NOMO-1 (cell line): ENCODE data around the gene CLEC9A.

Source experiments
- DNase-seq, 2 experiments: peaks; one replicate each; lab custom pipeline; 2025; ENCODE audit not compliant: unreplicated experiment in 2 of 2; lab: John Stamatoyannopoulos, UW

CLEC9A gene

DNA sequence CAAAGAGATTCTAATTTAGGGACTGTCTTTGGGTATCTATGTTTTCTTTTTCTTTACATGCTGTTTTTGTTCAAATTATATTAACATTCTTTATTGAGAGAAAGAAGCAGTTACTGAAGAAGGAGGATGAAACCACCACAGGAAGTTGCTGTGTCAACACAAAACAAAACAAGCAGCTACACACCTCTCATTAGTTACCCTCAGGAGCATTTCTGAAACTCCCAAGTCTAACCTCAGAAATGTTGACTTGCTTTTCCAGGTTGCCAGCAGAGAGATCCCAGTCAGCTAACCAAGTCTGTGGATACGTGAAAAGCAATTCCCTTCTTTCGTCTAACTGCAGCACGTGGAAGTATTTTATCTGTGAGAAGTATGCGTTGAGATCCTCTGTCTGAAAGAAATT is 34.8 kb downstream of the CLEC9A start:
- DNase-seq = no peak

DNA sequence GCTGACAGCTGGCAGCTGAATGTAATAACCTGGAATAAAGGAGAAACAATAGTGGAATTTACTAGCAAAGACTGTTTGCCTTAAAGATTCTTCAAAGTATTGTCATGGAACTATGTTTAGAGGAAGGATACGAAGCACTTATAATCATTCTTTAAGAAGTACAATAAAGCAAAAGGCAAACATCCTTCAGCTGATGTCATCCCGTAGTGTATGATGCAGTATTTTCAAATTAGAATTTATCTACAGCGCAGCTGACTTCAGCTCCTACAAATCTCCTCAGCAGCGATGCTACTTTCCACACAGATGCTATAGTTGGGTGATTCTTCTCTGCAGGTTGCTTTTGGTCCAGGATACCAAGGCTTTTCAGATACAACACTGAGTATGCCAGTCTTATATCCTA is 36.8 kb downstream of the CLEC9A start:
- DNase-seq = no peak

DNA sequence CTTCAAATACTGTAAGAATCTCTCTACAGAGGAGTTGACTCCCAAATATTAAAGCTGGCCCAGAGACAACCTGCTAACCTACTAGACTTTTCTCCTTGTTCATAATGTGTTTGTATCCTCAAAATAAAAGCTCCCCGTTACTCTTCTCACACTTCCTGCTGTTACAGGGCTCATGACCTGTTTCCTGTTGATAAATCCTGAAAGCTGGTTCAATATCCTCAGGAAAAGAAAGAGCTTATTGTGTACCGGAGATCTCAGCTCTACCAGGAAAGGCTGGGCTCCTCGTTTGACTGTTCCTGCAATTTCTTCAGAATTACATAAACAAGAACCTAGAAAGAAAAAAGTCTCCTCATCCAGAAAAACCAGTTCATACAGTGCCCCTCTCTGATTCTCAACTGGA is 37.5 kb downstream of the CLEC9A start:
- peak in 1 of 2 experiments; percentile 10 for DNase-seq

DNA sequence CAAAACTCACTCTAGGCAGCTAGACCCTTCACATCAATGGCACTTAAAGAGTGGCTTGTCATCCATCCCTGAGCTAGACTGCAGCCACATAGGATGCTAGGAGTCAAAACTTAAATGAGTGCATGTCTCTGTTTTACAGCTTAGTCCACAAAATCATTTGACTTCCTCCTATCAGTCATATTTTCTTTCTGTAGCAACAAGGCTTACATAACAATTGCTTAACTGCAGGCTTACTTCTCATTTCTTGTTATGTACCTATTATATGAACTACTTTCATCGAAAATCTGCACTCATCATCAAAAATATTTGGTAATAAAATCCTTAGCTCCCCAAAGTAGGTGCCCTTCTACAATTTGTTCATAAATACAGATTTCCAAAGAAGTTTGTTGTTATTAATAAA is 38.2 kb downstream of the CLEC9A start:
- peak; percentile 61 to 96 for DNase-seq

DNA sequence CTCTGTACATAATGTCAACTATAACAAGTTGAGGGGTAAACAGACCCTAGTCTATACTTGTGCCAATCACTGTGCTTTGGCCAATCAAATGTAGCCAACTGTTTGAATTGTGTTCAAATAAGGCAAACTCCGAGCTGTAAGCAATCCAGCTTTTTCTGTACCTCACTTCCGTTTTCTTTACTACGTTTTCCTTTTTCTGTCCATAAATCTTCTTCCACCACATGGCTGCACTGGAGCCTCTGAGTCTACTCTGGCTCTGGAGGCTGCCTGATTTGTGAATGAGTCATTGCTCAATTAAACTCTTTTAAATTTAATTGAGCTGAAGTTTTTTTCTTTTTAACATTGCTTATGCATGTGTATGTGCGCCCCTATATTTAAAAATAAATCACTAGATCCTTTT is 38.6 kb downstream of the CLEC9A start:
- peak; percentile 80 to 96 for DNase-seq

DNA sequence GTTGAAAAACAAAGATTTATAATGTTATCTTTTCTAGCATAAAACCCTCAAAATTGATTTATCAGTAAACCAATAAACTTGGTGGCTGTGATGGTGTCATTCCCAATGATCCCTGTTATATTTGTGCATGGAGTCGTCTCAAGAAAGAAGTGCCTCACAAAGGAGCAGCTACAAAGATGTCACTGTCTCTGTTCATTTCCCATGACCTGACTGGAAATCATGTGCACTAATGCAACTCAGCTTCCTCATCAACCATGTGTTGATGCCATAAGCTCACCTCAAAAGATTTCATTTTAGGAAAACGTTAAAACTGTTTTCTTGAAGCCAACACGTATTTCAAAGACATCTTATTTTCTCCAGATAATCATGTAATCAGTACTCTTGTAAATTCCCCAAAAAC is 39.5 kb downstream of the CLEC9A start:
- no peak for DNase-seq

DNA sequence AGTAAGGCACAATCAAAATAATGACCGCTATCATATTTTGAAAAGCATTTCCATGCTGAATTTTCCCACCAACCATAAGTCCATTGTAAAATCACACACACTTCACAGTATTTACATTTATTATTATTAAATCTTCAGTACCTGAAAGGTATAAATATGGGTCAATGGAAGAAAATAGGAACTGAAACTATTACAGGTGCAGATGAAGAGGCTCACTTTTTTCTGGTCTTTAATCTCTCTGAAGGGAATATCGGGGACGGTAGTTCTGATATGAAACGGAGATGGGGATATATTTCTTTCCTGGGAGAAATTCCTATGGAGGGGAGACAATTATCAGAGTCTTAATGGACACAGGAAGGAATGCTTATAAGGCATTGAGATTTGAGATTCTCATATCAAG is 39.9 kb downstream of the CLEC9A start:
- no peak for DNase-seq

DNA sequence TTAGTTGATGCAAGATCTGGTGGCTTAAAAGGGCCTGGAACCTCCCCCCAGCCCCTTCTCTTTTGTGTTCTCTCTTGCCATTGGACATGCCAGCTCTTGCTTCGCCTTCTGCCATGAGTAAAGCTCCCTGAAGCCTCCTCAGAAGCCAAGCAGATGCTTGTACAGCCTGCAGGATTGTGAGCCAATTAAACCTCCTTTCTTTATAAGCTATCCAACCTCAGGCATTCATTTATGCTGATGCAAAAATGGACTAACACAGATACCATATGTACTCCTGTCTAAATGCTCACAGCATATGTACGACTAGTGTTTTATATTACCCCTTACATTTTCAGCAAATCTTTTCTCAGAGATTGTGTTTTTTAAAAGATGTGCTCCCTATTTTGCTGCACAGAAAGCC is 41.6 kb downstream of the CLEC9A start:
- no peak for DNase-seq

DNA sequence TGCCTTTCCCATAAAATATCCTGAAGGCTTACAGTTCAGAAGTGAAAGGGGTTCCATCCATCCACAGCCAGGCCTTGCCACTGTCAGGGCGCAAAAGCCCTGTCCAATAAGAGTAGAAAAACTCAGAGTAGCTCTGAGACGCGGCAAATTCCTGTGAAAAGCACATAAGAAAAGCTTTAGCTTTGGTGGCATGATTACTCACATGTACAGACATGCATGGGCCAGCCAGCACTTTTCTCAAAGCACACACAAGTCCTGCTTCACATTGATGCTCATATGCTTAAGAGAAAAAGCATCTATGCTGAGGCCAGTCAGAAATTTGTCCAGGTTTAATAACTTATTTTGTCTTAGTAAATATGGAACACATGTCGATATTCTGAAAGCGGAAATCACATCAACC is 42.8 kb downstream of the CLEC9A start:
- no peak for DNase-seq

DNA sequence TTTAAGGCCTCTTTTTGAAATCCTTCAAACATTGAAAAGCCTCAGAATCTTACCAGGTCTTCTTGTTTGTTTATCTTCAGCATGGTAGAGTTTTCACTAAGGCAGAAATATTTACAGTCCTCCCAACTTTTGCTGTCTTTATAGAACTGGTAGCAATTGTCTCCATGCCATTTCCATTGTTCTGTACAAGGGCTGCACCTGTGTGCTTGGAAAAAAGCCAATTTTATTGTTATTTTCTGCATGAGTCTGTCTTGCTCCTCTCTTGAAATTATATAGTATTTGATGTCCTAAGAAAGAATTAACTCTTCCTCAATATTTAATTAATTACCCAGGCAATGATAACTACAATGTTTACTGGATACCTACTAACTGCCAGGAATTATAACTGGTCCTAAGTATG is 45.0 kb downstream of the CLEC9A start:
- DNase-seq = no peak

DNA sequence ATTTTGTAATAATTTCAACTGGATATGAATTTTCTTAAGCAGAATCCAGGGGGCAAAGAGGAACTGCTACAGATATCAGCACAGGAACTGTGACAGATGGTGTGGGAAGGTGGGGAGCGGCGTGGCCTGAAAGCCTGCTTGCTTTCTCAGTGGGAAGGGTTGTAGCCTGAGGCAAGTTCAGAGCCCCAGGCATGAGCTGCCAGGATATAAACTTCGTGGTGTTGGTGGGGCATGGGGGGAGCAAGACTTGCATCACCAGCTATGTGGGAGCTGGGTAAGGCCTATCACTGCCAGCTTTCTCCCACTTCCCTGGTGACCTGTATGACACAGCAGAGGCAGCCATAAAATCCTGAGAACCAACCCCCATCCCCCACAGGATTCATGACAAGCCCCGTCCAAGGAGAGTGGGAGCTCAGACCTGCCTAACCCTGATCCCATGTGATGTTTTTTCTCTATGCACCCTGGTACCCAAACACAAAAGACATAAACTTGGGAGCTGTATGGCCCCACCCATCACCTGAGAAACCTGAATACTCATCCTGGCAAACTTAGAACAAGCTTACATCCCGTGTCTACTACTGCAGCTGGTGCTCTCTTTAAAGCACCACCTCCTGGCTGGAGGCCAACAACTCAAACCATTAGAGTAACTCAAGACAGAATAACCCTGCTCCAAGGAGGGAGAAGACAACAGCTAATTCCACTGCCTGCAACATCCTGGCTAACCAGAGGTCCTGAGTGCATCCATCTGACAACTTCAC is 51.8 kb downstream of the CLEC9A start:
- no peak for DNase-seq

DNA sequence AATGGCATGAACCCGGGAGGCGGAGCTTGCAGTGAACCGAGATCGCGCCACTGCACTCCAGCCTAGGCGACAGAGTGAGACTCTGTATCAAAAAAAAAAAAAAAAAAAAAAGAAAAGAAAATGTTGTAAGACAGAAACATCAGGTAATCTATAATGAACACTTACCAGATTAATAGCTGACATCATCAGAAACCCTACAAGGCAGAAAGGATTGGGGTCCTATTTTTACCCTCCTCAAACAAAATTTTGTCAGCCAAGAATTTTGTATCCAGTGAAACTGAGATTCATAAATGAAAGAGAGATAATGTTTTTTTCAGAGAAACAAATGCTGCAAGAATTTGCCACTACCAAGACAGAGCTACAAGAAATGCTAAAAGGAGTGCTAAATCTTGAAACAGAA is 54.3 kb downstream of the CLEC9A start:
- DNase-seq = no peak

DNA sequence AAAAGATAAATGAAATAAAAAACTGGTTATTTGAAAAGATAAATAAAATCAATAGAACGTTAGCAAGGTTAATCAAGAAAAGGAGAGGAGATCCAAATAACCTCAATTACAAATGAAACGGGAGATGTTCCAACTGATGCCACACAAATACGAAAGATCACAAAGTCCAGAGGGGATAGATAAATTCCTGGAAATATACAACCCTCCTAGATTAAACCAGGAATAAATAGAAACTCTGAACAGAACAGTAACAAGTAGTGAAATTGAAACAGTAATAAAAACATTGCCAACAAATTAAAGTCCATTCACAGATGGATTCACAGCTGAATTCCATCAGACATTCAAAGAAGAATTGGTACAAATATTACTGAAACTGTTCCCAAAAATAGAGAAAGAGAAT is 55.9 kb downstream of the CLEC9A start:
- DNase-seq = no peak

DNA sequence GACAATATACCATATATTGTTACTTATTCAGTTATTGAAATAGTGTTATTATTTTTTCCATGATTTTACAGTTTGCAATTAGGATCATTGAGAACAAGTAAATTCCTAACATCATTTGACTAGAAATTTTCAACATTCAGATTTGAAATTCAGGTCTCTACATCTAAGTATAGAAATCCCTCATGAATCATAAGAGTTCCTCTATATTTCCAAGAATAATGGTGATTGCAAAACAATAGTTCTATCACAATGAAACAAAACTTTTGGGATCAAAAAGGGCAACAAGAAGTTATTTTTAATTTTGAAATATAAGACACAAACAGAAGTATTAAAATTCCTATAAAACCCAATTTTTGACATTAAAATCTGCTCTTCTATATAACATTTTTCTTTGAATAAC is 57.5 kb downstream of the CLEC9A start:
- DNase-seq = no peak

DNA sequence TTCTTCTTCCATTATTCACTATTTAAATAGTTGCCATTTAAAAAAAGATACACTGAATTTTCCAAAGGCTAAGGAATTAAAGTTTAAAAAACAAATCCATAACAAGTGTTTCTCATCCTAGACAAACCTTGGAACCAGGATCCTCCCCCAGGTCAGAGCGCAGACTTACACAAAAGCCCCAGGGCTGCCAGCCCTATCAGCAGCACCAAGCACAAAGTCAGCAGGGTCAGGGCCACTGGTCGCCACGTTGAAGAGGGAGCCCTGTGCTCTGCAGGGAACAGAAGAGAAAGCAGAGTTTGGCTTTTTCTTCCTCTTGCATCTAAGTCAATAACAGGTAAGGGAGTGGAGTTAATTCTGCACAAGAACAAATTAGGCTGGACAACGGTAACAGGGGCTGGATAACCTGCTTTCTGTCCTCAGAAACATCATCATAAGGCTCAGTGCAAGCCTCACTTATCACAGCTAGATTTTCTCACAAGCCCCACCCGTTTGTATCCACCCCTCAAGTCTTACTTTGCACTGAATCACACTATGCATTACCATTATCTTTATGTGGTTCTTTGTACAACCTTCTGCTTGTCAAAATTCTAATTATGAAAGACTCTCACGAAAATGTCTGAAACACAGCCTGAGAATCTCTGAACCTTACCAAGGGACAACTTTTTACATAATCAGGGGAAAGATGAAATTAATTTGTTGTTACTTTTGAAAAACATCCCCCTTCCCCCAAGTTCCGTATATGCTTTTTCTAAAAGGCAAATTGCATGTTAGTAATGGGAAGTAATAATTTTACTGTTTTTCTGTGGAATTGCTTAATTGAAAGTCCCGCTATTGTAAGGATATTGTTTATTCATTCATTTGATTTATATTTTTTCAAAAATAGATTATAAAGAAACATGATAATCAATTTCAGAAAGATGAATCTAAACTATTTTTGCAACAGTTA is 58.7 kb downstream of the CLEC9A start:
- no peak for DNase-seq

DNA sequence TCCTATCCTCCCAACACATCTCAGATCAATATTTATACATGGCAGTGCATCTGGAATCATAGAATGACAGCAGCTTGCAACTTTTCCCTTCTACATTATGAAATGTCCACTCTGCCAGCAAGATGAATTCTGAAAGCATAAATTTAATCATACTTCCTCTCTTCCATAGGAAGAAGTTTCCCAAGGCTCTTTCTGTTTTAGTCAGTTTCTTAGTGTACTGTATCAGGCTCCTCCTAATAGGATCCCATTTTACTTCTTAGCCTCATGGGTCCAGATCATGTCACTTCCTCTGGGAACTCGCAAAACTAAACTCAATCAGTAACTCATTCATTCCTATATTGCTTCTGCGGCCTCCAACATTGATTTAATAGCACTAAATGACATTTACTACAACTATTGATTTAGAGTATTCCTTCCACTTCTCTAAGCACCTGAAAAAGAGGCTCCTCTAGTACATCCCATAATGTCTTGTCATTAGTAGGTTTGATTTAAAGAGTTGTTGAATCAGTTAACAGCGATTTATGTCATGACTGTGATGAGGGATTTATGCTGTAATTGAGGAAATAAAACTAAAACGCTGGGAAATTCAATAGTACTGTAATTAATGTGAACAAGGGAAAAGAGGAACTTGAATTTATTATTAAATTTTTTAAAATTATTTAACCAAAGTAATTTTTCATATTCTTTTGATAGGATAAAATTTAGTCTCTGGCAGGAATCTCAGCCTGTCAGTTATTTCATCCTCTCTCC is 64.3 kb downstream of the CLEC9A start:
- DNase-seq = peak in 1 of 2 experiments; percentile 28

DNA sequence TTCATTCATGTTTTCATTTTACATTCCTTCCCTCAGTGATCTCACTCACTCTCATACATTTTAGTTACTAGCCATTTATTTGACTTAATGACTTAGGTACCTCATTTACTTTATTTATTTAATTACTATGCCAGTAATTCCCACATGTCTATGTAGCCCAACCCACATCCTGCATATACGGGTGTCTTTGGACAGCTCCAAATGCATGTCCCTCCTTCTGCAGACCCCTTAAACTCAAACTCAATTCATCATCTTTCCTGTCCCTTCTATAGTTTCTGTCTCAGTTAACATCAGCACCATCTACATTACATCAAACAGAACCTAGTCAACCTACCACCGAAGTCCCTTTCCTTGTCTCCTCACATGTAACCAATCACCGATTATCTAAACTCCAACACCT is 65.5 kb downstream of the CLEC9A start:
- no peak for DNase-seq

DNA sequence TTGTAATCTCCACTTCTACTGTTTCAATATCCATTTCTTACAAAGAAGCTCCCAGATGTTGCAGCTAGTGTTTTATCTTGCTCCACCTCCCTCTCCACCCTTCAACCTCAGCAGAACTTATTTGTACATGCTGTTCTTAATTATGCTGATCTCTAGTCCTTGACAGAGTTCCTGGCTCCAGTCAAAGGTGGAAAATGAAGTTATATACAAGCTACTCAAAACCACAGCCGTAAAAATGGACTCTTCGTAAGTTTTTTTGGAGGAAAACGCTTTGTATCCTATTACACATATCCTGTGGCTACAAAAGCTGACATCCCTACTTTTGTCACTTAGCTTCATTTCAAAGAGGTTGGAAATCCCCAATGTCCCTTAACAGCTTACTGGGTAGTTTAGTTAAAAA is 67.0 kb downstream of the CLEC9A start:
- DNase-seq = no peak

DNA sequence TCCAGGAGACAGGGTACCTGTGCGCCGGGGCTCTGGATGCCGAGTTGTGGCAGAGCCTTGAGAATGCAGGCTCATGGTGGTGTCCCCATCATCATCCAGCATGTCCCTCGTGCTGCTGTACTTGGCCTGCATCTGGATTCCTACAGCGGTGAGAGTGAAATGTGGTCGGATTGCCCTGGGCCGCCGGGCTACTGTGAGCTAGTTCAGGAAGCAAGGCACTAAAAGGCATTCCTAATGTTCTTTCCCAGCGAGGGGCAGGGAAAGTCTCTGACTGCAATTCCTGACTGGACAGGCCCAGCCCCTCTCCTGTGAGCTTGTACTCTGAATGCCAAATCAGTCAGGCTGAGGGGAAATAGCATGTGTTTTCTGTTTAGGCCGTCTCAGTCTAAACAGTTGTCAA is 68.3 kb downstream of the CLEC9A start, which contains the start of gene CLEC1A:
Gene CLEC1A, minus strand, starts transcription at position 195 of the 400 bp plus-strand sequence. Its CDS starts 63 bp downstream, at position 132.
- DNase-seq = no peak

DNA sequence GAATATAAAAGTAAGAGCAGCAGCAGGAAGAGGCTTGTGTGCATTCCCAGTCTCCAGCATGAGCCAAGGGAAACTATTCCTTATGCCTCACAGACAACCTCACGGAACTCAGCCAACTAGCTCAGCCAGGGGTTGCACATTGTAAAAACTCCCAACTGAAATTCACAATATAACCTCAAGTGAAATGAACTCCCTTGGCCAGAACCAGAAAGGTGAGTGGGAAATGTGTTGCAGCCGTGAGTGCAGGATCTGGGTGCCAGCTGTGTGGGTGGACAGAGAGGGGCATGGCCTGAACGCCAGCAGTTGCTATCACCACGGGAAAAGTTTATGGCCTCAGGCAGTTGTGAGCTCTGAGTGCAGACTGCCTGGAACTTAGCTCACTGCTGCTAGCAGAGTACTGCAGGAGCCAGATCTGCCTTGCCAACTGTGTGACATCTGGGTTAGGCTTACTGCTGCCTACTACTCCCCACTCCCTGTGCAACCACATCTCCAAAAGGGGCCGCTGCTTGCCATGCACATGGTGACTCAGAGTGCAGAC is 70.6 kb downstream of the CLEC9A start:
- DNase-seq = no peak
